ENCODE measurements around the gene DUSP7.

Gene DUSP7

GRCh38 chr3:52085681-52086282 is 29.4 kb upstream of the DUSP7 start:
- DNase-seq: no peak

- no peak for DNase-seq
Measured at GRCh38 chr3:52084954-52085680, 28.7 kb upstream of the DUSP7 start.

GRCh38 chr3:52084216-52084945 is 28.0 kb upstream of the DUSP7 start:
- no peak for DNase-seq

GRCh38 chr3:52083556-52084087 is 27.3 kb upstream of the DUSP7 start:
- no peak for DNase-seq

GRCh38 chr3:52082951-52083350 is 26.6 kb upstream of the DUSP7 start:
- no peak for DNase-seq

GRCh38 chr3:52080830-52081719 is 24.7 kb upstream of the DUSP7 start:
- DNase-seq: no peak

- DNase-seq: no peak
Measured at GRCh38 chr3:52079958-52080357, 23.6 kb upstream of the DUSP7 start.

GRCh38 chr3:52078781-52079560 is 22.6 kb upstream of the DUSP7 start:
- no peak for DNase-seq

GRCh38 chr3:52077925-52078324 is 21.6 kb upstream of the DUSP7 start:
- no peak for DNase-seq

GRCh38 chr3:52076896-52077780 is 20.8 kb upstream of the DUSP7 start:
- no peak for DNase-seq

- no peak for DNase-seq
Measured at GRCh38 chr3:52073490-52073889, 17.1 kb upstream of the DUSP7 start.

GRCh38 chr3:52072471-52072870 is 16.1 kb upstream of the DUSP7 start:
- no peak for DNase-seq

- no peak for DNase-seq
Measured at GRCh38 chr3:52072020-52072419, 15.6 kb upstream of the DUSP7 start.

GRCh38 chr3:52070724-52071621 is 14.6 kb upstream of the DUSP7 start:
- DNase-seq: no peak

- no peak for DNase-seq
Measured at GRCh38 chr3:52069855-52070254, 13.5 kb upstream of the DUSP7 start.

GRCh38 chr3:52069135-52069534 is 12.8 kb upstream of the DUSP7 start:
- DNase-seq: no peak

GRCh38 chr3:52068730-52069129 is 12.4 kb upstream of the DUSP7 start:
- no peak for DNase-seq

- no peak for DNase-seq
Measured at GRCh38 chr3:52068055-52068571, 11.7 kb upstream of the DUSP7 start.

- DNase-seq: no peak
Measured at GRCh38 chr3:52067526-52067925, 11.2 kb upstream of the DUSP7 start.

GRCh38 chr3:52067046-52067445 is 10.7 kb upstream of the DUSP7 start:
- DNase-seq: no peak
